ENCODE measurements around the gene FLOT1.

The FLOT1 gene

GRCh38 chr6:30742316-30743098 is at the start of gene FLOT1:
Gene FLOT1, minus strand, starts transcription at chr6:30742687. Its CDS starts 498 bp downstream, at chr6:30742189.
- peak; percentile 94 for DNase-seq (ENCODE audit: low spot score)

GRCh38 chr6:30790724-30791383 is 48.4 kb upstream of the FLOT1 start:
- DNase-seq (ENCODE audit: low spot score): no peak

- DNase-seq (ENCODE audit: low spot score): no peak
Measured at GRCh38 chr6:30789606-30790005, 47.1 kb upstream of the FLOT1 start.

- DNase-seq (ENCODE audit: low spot score): no peak
Measured at GRCh38 chr6:30787954-30788353, 45.5 kb upstream of the FLOT1 start.

GRCh38 chr6:30782425-30783014 is 40.0 kb upstream of the FLOT1 start:
- DNase-seq (ENCODE audit: low spot score): no peak

GRCh38 chr6:30781743-30782424 is 39.4 kb upstream of the FLOT1 start:
- DNase-seq (ENCODE audit: low spot score): peak; percentile 81

- no peak for DNase-seq (ENCODE audit: low spot score)
Measured at GRCh38 chr6:30781395-30781742, 38.9 kb upstream of the FLOT1 start.

- DNase-seq (ENCODE audit: low spot score): no peak
Measured at GRCh38 chr6:30780642-30780920, 38.1 kb upstream of the FLOT1 start.

- DNase-seq (ENCODE audit: low spot score): no peak
Measured at GRCh38 chr6:30779850-30780641, 37.6 kb upstream of the FLOT1 start.

- DNase-seq (ENCODE audit: low spot score): no peak
Measured at GRCh38 chr6:30778001-30778635, 35.6 kb upstream of the FLOT1 start.

GRCh38 chr6:30777155-30777485 is 34.6 kb upstream of the FLOT1 start:
- no peak for DNase-seq (ENCODE audit: low spot score)

GRCh38 chr6:30776390-30777154 is 34.1 kb upstream of the FLOT1 start:
- no peak for DNase-seq (ENCODE audit: low spot score)

- no peak for DNase-seq (ENCODE audit: low spot score)
Measured at GRCh38 chr6:30775104-30775503, 32.6 kb upstream of the FLOT1 start.

- DNase-seq (ENCODE audit: low spot score): no peak
Measured at GRCh38 chr6:30774701-30775100, 32.2 kb upstream of the FLOT1 start.

- no peak for DNase-seq (ENCODE audit: low spot score)
Measured at GRCh38 chr6:30770592-30770991, 28.1 kb upstream of the FLOT1 start.

GRCh38 chr6:30769853-30770524 is 27.5 kb upstream of the FLOT1 start:
- no peak for DNase-seq (ENCODE audit: low spot score)

GRCh38 chr6:30769088-30769852 is 26.8 kb upstream of the FLOT1 start:
- peak; percentile 90 for DNase-seq (ENCODE audit: low spot score)

- DNase-seq (ENCODE audit: low spot score): no peak
Measured at GRCh38 chr6:30768634-30769087, 26.2 kb upstream of the FLOT1 start.

GRCh38 chr6:30767944-30768301 is 25.4 kb upstream of the FLOT1 start:
- DNase-seq (ENCODE audit: low spot score): no peak

Data from hepatic stellate cell (primary cell).